Activated CD8-positive, alpha-beta memory T cell treated with anti-CD3 and anti-CD28 coated beads, Interleukin-2, amount 50 U/mL, for 1 hour (primary cell): Measurements from ENCODE around the gene KRTAP5-1.

Experiments
- DNase-seq: peaks from one replicate; pipeline ENCODE4 v3.0.0-alpha.2; 2020; ENCODE audit errors: extremely low read depth

Gene KRTAP5-1

DNA sequence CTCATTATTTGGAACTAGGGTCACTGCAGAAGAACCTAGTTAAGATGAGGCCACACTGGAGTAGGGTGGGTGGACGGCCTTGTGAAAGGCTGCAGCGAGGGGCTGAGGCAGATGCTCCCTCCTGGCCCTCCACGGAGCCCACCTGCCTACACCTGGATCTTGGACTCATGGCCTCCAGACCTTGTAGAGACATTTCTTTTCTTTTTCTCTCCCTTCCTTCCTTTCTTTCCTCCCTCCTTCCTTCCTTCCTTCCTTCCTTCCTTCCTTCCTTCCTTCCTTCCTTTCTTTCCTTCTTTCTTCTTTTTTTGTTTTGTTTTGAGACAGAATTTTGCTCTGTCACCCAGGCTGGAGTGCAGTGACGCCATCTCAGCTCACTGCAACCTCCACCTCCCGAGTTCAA is 39.7 kb downstream of the KRTAP5-1 start:
- no peak for DNase-seq

DNA sequence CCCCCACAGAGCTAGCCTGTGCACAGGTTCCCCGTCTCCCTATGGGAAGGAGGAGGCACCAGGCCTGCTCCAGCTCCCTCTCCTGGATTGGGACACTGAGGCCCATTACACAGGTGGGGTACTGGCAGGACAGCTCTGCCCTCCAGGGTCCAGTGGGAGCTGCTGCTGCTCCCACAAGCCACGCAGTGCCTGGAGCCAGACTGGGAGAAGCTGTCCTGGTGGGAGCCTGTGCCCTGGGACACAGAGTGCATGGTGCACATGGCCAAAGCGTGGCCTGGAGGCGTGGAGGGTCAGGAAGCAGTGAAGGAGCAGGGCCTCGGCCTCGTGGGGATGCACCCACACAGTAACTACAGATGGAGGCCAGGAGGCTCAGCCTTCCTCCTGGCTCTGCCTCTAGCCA is 40.5 kb downstream of the KRTAP5-1 start:
- no peak for DNase-seq

DNA sequence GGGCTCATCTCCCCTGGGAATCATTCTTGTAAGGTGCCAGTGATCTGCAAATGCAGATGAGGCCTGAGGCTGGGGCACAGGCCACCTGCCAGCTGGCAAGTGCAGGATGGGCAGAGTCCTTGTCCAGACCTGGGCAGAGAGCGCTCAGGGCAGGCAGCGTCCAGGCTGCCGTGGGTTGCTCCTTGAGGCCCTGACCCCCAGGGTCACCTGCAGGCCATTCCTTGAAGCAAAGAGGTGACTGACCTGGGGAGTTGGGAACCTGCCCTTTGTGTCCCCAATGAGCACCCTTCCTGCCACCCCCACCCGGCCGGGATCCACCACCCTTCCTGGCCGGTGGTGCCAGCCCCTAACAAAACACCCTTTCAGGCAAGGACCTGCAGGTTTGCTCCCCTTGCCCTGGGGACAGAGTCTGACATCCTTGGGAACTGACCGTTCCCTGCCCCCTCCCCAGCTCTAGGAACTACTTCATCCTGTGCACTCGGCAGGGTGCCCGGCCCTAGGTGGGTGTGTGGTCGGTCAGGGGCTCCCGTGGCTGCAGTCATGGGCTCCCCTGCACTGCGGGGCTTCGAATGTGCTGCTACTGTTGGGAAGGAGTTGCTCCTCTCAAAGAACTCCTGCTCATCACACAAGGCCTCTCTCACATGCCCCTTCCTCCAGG is 41.3 kb downstream of the KRTAP5-1 start:
- no peak for DNase-seq

DNA sequence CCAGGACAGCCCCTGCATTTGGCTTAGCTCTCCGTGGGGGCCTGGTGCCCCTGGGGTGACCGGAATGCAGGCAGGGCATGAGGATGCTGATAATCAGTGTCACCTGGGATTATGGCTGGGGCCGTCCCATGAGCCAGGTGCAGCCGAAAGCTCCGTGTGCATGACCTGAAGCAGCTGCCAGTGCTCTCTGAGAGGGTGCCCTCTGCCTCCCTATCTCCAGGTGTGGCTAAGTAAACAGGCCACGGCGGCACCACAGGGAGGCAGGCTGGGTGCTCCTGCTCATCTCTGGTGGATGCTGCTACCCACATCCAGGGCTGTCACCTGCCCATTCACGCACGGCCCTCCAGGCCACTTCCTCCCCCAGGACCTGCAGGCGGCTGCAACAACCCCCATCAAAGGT is 42.8 kb downstream of the KRTAP5-1 start:
- no peak for DNase-seq

DNA sequence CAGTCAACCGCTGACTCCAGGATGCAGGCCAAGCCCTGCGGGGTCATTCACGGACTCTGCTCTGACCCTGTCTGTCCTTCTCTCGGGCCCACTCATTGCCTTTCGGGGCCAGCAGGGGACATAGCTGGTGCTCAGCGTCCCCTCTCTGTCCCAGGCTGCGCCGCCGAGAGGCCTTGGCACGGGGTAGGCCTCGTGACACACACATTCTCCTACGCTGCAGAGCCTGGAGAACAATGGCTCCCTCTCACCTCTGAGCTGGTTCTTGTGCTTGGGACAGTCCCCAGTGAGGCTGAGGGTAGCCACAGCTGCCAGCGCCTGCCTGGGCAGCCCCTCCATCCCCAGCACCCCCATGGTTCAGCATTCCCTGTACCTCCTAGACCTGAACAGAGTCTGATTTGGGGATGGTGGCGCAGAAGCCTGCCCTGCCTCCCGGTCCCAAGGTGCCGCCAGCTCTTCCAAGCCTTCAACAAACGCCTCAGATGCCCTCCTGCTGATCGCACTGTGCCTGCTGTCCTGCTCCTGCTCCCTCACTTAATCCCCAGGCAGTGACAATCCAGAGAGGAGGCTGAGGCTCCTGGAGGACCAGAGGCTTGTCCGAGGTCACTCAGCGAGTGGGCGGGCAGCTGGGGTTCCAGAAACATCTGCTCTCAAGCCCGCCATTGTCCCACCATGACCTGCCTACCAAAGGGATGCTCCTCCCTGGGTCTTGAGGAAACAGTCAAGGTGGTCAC is 43.4 kb downstream of the KRTAP5-1 start:
- no peak for DNase-seq

DNA sequence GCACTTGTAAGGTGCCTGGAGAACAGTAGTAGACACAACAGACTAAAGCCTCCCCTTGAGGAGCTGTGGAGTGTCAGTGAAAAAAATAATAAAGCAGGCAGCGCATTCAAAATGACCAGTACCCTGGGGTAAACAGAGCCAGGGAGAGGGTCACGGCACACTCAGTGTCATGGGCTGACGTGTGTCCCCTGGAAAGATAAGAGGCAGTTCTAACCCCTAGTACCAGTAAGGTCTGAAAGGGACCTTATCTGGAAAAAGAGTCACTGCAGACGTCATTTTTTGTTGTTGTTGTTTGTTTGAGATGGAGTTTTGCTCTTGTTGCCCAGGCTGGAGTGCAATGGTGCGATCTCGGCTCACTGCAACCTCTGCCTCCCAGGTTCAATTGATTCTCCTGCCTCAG is 45.0 kb downstream of the KRTAP5-1 start:
- DNase-seq = no peak

DNA sequence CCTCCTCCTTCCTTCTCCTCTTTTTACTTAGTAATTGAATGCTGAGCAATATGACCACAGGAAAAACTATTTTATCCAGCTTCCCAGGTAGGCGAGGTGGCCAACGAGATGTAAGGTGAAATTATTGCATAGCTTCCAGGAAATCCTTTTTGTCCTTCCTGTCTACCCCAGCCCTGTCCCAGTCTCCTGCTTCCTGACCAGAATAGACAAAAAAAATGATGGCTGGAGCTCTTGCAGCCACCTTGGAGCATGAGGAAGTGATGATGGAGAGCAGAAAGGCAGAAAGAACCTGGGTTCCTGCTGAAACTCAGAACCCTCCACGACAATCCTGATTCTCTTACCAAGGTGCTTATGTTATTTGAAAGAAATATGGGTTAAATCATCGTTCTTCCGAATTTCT is 46.9 kb downstream of the KRTAP5-1 start:
- DNase-seq = no peak

DNA sequence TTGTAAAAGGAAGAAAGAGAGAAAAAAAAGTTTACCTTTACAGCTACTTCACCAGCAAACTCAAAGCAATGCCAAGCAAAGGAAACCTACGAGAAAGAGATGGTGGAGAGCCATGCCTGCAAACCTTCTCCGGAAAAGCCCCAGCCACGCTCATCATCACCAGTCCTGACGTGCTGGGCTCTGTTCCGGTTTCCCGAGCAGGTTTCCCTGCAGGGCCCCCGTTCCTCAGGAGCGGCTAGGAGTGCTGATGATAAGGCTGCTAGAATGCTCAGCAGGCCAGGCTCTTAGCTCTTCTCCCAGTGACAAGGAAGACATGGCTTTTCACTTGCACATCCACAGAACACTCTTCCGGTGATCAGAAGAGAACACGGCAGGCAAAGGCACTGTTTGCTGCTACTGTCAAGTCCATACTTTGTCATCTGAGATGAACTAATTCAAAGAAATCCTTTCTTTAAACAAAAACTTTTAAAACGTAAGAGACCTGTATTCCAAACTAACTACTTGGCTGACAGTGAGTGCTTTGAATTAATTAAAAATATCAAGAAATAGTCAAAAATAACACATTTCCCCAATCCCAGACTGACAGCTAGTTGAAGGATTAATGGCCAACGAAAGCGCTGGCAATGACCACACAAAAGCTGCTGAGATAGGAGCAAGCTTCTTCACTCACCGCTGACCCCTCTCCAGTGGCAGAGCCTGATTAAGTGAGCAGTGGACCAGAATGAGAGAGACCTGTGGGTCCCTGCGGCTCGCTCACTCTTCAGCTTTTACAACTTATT is 48.8 kb downstream of the KRTAP5-1 start:
- DNase-seq = no peak

DNA sequence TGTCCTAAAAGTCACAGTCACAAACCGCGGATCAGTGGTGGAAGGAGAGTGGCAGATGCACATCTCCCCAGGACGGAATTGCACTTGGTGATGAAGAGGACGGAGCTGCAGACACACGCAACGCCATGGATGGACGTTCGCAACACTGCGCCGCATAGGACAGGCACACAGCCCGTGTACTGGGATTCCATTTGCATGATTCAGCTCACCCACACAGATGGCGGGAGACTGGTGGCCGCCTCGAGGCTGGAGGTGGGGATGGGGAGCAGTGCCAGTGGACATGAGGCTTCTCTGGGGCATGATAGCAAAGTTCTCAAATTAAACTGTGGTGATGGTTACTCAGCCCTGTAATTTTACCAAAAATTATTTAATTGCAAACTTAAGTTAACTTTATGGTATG is 50.4 kb downstream of the KRTAP5-1 start:
- no peak for DNase-seq
